ENCODE results near the gene NFIA. TPM values are rescaled to one million over a fixed set of nuclear protein-coding genes. Genes with fewer than 3 reads are reported as not detected.

The NFIA gene
- total and polyA plus RNA-seq, 10 of the 15 experiments (the other 5 are each of a cell fraction or from before 2014, with no cell fraction given): 0.10 to 0.16 TPM; not detected in 8

DNA sequence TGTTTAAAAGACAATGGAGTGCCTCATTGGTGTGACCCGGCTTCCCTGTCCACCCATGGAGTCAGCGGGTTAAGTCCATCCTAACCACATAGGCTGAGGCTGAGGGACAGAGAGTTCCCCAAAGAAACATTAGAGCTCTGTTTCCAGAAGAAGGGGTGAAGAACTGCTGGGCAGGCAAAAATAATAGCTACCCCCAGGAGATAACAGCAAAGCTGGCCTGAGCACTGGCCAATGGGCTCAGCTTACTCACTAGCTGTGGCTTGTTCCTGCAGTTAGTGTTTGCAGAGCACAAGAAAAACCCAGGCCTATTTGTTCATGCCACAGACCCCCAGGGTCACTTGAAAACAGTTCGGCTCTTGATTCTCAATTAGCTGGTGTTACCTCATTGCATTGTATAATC lies 311.2 kb downstream of the NFIA start:
- ChIA-PET CTCF (no interaction called here), RAD21 (ENCODE audit: unreplicated experiment) (no interaction called here)
- no TSS peak for BruUV-seq (replicated peaks)

More for the DNA sequence above, 311.2 kb downstream of the NFIA start:
- no peaks in the 10 kb centered on the region; a peak in 1 of 4 replicates for H3K27me3 ChIP-seq (replicated peaks in 1 of 2; ENCODE audit: control insufficient read depth in 2 of 2, insufficient read depth in 2 of 2, low read length in 1 of 2)
- in situ Hi-C loops (cut with MboI): no loop called here
- H3K9me3 ChIP-seq (replicated peaks; ENCODE audit: control insufficient read depth, insufficient read depth, low read length): no peaks in the 10 kb centered on the region
- WGBS (ENCODE audit: insufficient coverage, insufficient replicate concordance, low lambda C conversion rate, missing lambda C conversion rate): 16% methylated on average over 3 of the region's 3 CpGs
- no peak overlapping the region for H3K27ac ChIP-seq (ENCODE audit: control insufficient read depth, insufficient read depth)
- intact Hi-C loops (cut with micrococcal nuclease; ENCODE audit: unreplicated experiment): no loop called here
- H4K20me1 ChIP-seq (ENCODE audit: control insufficient read depth, insufficient read depth): no peaks in the 10 kb centered on the region
- ATAC-seq (no peak), FAIRE-seq (no peak), DNase-seq (ENCODE audit: low read depth, low spot score) (no peak)
- H3K4me3 ChIP-seq: no peak overlapping the region
- TF ChIP-seq, protein P1, sequence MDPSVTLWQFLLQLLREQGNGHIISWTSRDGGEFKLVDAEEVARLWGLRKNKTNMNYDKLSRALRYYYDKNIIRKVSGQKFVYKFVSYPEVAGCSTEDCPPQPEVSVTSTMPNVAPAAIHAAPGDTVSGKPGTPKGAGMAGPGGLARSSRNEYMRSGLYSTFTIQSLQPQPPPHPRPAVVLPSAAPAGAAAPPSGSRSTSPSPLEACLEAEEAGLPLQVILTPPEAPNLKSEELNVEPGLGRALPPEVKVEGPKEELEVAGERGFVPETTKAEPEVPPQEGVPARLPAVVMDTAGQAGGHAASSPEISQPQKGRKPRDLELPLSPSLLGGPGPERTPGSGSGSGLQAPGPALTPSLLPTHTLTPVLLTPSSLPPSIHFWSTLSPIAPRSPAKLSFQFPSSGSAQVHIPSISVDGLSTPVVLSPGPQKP (IDR thresholded peaks at IDR 0.05; ENCODE audit: low read depth, low read length): no peak
- TF ChIP-seq NFIC (IDR thresholded peaks at IDR 0.05; ENCODE audit: low read depth, low read length): no peak
- no peak for TF ChIP-seq RAD21 (IDR thresholded peaks at IDR 0.05; ENCODE audit: insufficient read depth, low read depth, low read length)
- TF ChIP-seq, protein P2, sequence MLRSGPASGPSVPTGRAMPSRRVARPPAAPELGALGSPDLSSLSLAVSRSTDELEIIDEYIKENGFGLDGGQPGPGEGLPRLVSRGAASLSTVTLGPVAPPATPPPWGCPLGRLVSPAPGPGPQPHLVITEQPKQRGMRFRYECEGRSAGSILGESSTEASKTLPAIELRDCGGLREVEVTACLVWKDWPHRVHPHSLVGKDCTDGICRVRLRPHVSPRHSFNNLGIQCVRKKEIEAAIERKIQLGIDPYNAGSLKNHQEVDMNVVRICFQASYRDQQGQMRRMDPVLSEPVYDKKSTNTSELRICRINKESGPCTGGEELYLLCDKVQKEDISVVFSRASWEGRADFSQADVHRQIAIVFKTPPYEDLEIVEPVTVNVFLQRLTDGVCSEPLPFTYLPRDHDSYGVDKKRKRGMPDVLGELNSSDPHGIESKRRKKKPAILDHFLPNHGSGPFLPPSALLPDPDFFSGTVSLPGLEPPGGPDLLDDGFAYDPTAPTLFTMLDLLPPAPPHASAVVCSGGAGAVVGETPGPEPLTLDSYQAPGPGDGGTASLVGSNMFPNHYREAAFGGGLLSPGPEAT (IDR thresholded peaks at IDR 0.05; ENCODE audit: low read depth): no peak
- no peak for TF ChIP-seq EP300 (IDR thresholded peaks at IDR 0.05; ENCODE audit: borderline replicate concordance in 1 of 2, control insufficient read depth in 1 of 2, low read depth in 2 of 2, low read length in 2 of 2)
- TF ChIP-seq CBX3 (IDR thresholded peaks at IDR 0.05; ENCODE audit: borderline replicate concordance, low read depth): no peak
- no peak for TF ChIP-seq SIX5 (IDR thresholded peaks at IDR 0.05; ENCODE audit: low read depth, low read length, severe bottlenecking)
- TF ChIP-seq PAX8 (IDR thresholded peaks at IDR 0.05): no peak
- no peak for TF ChIP-seq HDAC2 (IDR thresholded peaks at IDR 0.05)
- TF ChIP-seq NFYB (IDR thresholded peaks at IDR 0.05; ENCODE audit: insufficient read depth, low read depth, low read length): no peak
- H2AFZ ChIP-seq (ENCODE audit: control insufficient read depth, low read depth, low read length): no peak overlapping the region
- no peak overlapping the region for H3K4me2 ChIP-seq (ENCODE audit: control insufficient read depth, insufficient read depth)
- no peak overlapping the region for H3K9ac ChIP-seq (ENCODE audit: control insufficient read depth, insufficient read depth, low read length)
- no peaks in the 10 kb centered on the region for H3K4me1 ChIP-seq (ENCODE audit: control insufficient read depth, insufficient read depth, low read length)
- H3K36me3 ChIP-seq (ENCODE audit: control insufficient read depth in 2 of 2, insufficient read depth in 2 of 2, low read length in 1 of 2): no peaks in the 10 kb centered on the region
- POLR2A ChIA-PET: no interaction called here
- SMC1A ChIA-PET (ENCODE audit: uncharacterized antibody, unreplicated experiment): no interaction called here
- no peaks in the 10 kb centered on the region for H3K79me2 ChIP-seq (ENCODE audit: control insufficient read depth, insufficient read depth, low read length)

Measured in GM12878 (cell line).